Rectal smooth muscle tissue (tissue), 1 donor: ENCODE measurements around the gene SCN1A.

Experiments
- H3K27ac ChIP-seq: one replicate; pipeline ENCODE4 v1.7.0; 2013; ENCODE audit warnings: low read depth, low read length, inconsistent platforms
- H3K27me3 ChIP-seq: one replicate; pipeline ENCODE4 v1.7.0; 2013; ENCODE audit warnings: low read length; ENCODE audit not compliant: control insufficient read depth, insufficient read depth
- H3K36me3 ChIP-seq: one replicate; pipeline ENCODE4 v1.7.0; 2013; ENCODE audit warnings: low read length; ENCODE audit not compliant: control insufficient read depth, insufficient read depth
- H3K4me1 ChIP-seq: one replicate; pipeline ENCODE4 v1.7.0; 2013; ENCODE audit warnings: low read length; ENCODE audit not compliant: control insufficient read depth, insufficient read depth
- H3K4me3 ChIP-seq: one replicate; pipeline ENCODE4 v1.7.0; 2013; ENCODE audit warnings: low read length
- H3K9ac ChIP-seq: one replicate; pipeline ENCODE4 v1.7.0; 2013; ENCODE audit warnings: low read length

The SCN1A gene

GRCh38 chr2:166067229-166067628 is 60.6 kb downstream of the SCN1A start:
- no peaks in the 10 kb centered on the region for H3K36me3 ChIP-seq
- no peak overlapping the region for H3K9ac ChIP-seq
- H3K4me1 ChIP-seq = no peaks in the 10 kb centered on the region
- H3K27me3 ChIP-seq = no peaks in the 10 kb centered on the region
- no peak overlapping the region for H3K4me3 ChIP-seq
- no peak overlapping the region for H3K27ac ChIP-seq

GRCh38 chr2:166060191-166060590 is 67.6 kb downstream of the SCN1A start:
- H3K4me3 ChIP-seq = no peak overlapping the region
- H3K27me3 ChIP-seq = no peaks in the 10 kb centered on the region
- no peak overlapping the region for H3K27ac ChIP-seq
- H3K36me3 ChIP-seq = no peaks in the 10 kb centered on the region
- no peak overlapping the region for H3K9ac ChIP-seq
- no peaks in the 10 kb centered on the region for H3K4me1 ChIP-seq

- no peaks in the 10 kb centered on the region for H3K4me1 ChIP-seq
- no peak overlapping the region for H3K4me3 ChIP-seq
- H3K9ac ChIP-seq = no peak overlapping the region
- no peaks in the 10 kb centered on the region for H3K36me3 ChIP-seq
- no peaks in the 10 kb centered on the region for H3K27me3 ChIP-seq
- H3K27ac ChIP-seq = no peak overlapping the region
Observed at GRCh38 chr2:166057370-166058164, 70.3 kb downstream of the SCN1A start.

GRCh38 chr2:166044853-166045483 is 82.9 kb downstream of the SCN1A start:
- Histone ChIP-seq H3K4me1 (no peaks in the 10 kb centered on the region), H3K27me3 (no peaks in the 10 kb centered on the region), H3K27ac (no peak overlapping the region), H3K9ac (no peak overlapping the region), H3K36me3 (no peaks in the 10 kb centered on the region), H3K4me3 (no peak overlapping the region)

GRCh38 chr2:166042768-166043390 is 84.9 kb downstream of the SCN1A start:
- no peaks in the 10 kb centered on the region for H3K36me3 ChIP-seq

GRCh38 chr2:166042356-166042755 is 85.5 kb downstream of the SCN1A start:
- Histone ChIP-seq H3K27me3 (no peaks in the 10 kb centered on the region), H3K36me3 (no peaks in the 10 kb centered on the region), H3K4me3 (no peak overlapping the region), H3K27ac (no peak overlapping the region), H3K9ac (no peak overlapping the region), H3K4me1 (no peaks in the 10 kb centered on the region)

More at GRCh38 chr2:166042768-166043390, 84.9 kb downstream of the SCN1A start:
- no peak overlapping the region for H3K4me3 ChIP-seq
- no peaks in the 10 kb centered on the region for H3K4me1 ChIP-seq
- H3K27ac ChIP-seq = no peak overlapping the region
- H3K9ac ChIP-seq = no peak overlapping the region
- no peaks in the 10 kb centered on the region for H3K27me3 ChIP-seq

GRCh38 chr2:166041613-166042012 is 86.2 kb downstream of the SCN1A start:
- Histone ChIP-seq H3K9ac (no peak overlapping the region), H3K4me3 (no peak overlapping the region), H3K4me1 (no peaks in the 10 kb centered on the region)

GRCh38 chr2:166032361-166032760 is 95.5 kb downstream of the SCN1A start:
- Histone ChIP-seq H3K4me1 (no peaks in the 10 kb centered on the region), H3K9ac (no peak overlapping the region), H3K4me3 (no peak overlapping the region), H3K36me3 (no peaks in the 10 kb centered on the region), H3K27ac (no peak overlapping the region), H3K27me3 (no peaks in the 10 kb centered on the region)

More at GRCh38 chr2:166041613-166042012, 86.2 kb downstream of the SCN1A start:
- Histone ChIP-seq H3K27ac (no peak overlapping the region), H3K27me3 (no peaks in the 10 kb centered on the region), H3K36me3 (no peaks in the 10 kb centered on the region)

- Histone ChIP-seq H3K27ac (no peak overlapping the region), H3K27me3 (no peaks in the 10 kb centered on the region), H3K36me3 (no peaks in the 10 kb centered on the region), H3K9ac (no peak overlapping the region), H3K4me1 (no peaks in the 10 kb centered on the region), H3K4me3 (no peak overlapping the region)
Observed at GRCh38 chr2:166031054-166031453, 96.8 kb downstream of the SCN1A start.

GRCh38 chr2:166025313-166025712 is 102.5 kb downstream of the SCN1A start:
- H3K4me3 ChIP-seq = no peak overlapping the region

GRCh38 chr2:166017208-166017607 is 110.6 kb downstream of the SCN1A start:
- Histone ChIP-seq H3K36me3 (no peaks in the 10 kb centered on the region), H3K4me3 (no peak overlapping the region), H3K27me3 (no peaks in the 10 kb centered on the region), H3K27ac (no peak overlapping the region), H3K4me1 (no peaks in the 10 kb centered on the region), H3K9ac (no peak overlapping the region)

More at GRCh38 chr2:166025313-166025712, 102.5 kb downstream of the SCN1A start:
- Histone ChIP-seq H3K27me3 (no peaks in the 10 kb centered on the region), H3K9ac (no peak overlapping the region), H3K4me1 (no peaks in the 10 kb centered on the region), H3K36me3 (no peaks in the 10 kb centered on the region), H3K27ac (no peak overlapping the region)

GRCh38 chr2:166013878-166014277 is 113.9 kb downstream of the SCN1A start:
- Histone ChIP-seq H3K27me3 (no peaks in the 10 kb centered on the region), H3K4me3 (no peak overlapping the region), H3K36me3 (no peaks in the 10 kb centered on the region), H3K27ac (no peak overlapping the region), H3K9ac (no peak overlapping the region), H3K4me1 (no peaks in the 10 kb centered on the region)
